H1 (cell line): ENCODE measurements around the gene CD48. TPM values are rescaled to one million over a fixed set of nuclear protein-coding genes. Genes with fewer than 3 reads are reported as not detected.

Source experiments
- GABPA ChIP-seq: IDR thresholded peaks from 2 replicates; pipeline ENCODE4 v1.6.1; 2011; ENCODE audit warnings: mild to moderate bottlenecking, low read length, moderate library complexity, borderline replicate concordance; ENCODE audit not compliant: insufficient read depth
- SIX5 ChIP-seq: IDR thresholded peaks from 2 replicates; pipeline ENCODE4 v1.6.1; 2011; ENCODE audit warnings: mild to moderate bottlenecking, low read depth, low read length
- SUZ12 ChIP-seq: fragments of 200-600 bp; sonication (generic); IDR thresholded peaks from 2 replicates; pipeline ENCODE4 v1.6.1; 2012; ENCODE audit warnings: mild to moderate bottlenecking, inconsistent platforms, low read length, moderate library complexity, mixed read lengths
- TEAD4 ChIP-seq: IDR thresholded peaks from 2 replicates; pipeline ENCODE4 v1.6.1; 2012; ENCODE audit warnings: low read depth, low read length, inconsistent platforms, mixed read lengths
- YY1 ChIP-seq: IDR thresholded peaks from 2 replicates; pipeline ENCODE4 v1.6.1; 2011; ENCODE audit warnings: low read depth, mild to moderate bottlenecking, low read length
- polyA plus RNA-seq, 7 experiments: library from polyadenylated mRNA; depleted of rRNA in 3 of 7; stranded (reverse) in 5 of 7; unstranded in 2 of 7; fragments of >200 nt in 5 of 7; fragments of 200-250 nt in 2 of 7; gene quantifications; 1 replicate in 5 of 7; 2 replicates in 1 of 7; 4 replicates in 1 of 7; pipeline versions ENCODE4 v1.2.1 to v1.2.3, GENCODE V29; 2011 to 2013; ENCODE audit warnings: missing spikeins in 2 of 7, mixed read lengths in 2 of 7
- total RNA-seq: library from RNA; stranded (reverse); fragmentation: NEBNext Ultra II Directional; extraction: Animal tissue kit (Norgen Biotek cat#: 25700); gene quantifications from 2 replicates; pipeline ENCODE4 v1.2.1, GENCODE V29; 2021

The CD48 gene
- total and polyA plus RNA-seq, 2 of the 8 experiments (the other 6 are each of a cell fraction or from before 2014, with no cell fraction given): 0.08 TPM; not detected in 1

- TF ChIP-seq GABPA (no peak), YY1 (no peak), TEAD4 (no peak), SIX5 (no peak), SUZ12 (no peak)
These were observed 54.3 kb downstream of the CD48 start (continued) for GRCh38 chr1:160657250-160657781.
